HG03108 (cell line): ENCODE measurements around the gene PRRT4.

Experiments used
- ATAC-seq: cut with Tn5 transposase; IDR thresholded peaks from one replicate; pipeline ENCODE4 v1.9.1; 2021; ENCODE audit warnings: moderate library complexity; ENCODE audit not compliant: unreplicated experiment

Gene PRRT4

GRCh38 chr7:128376077-128376476 is 14.6 kb upstream of the PRRT4 start:
- no peak for ATAC-seq

- no peak for ATAC-seq
These were observed 12.6 kb upstream of the PRRT4 start for GRCh38 chr7:128374041-128374440.

- no peak for ATAC-seq
These were observed 12.1 kb upstream of the PRRT4 start for GRCh38 chr7:128373606-128374005.

GRCh38 chr7:128370491-128370890 is 9.0 kb upstream of the PRRT4 start:
- no peak for ATAC-seq

- ATAC-seq: no peak
These were observed 5.5 kb upstream of the PRRT4 start for GRCh38 chr7:128366986-128367385.

GRCh38 chr7:128366300-128366699 is 4.8 kb upstream of the PRRT4 start:
- ATAC-seq: no peak

- ATAC-seq: no peak
These were observed 3.9 kb upstream of the PRRT4 start for GRCh38 chr7:128365432-128365831.

GRCh38 chr7:128364166-128364870 is 2.8 kb upstream of the PRRT4 start:
- ATAC-seq: no peak

GRCh38 chr7:128363261-128363721 is 1.8 kb upstream of the PRRT4 start:
- no peak for ATAC-seq

- no peak for ATAC-seq
These were observed 1.2 kb upstream of the PRRT4 start for GRCh38 chr7:128362670-128363069.

GRCh38 chr7:128360359-128360678 is 1.2 kb downstream of the PRRT4 start:
- ATAC-seq: no peak

- no peak for ATAC-seq
These were observed 1.6 kb downstream of the PRRT4 start for GRCh38 chr7:128359939-128360338.

GRCh38 chr7:128359336-128359735 is 2.2 kb downstream of the PRRT4 start:
- ATAC-seq: no peak

- no peak for ATAC-seq
These were observed 3.3 kb downstream of the PRRT4 start for GRCh38 chr7:128358233-128358632.

GRCh38 chr7:128357217-128357613 is 4.3 kb downstream of the PRRT4 start:
- no peak for ATAC-seq

GRCh38 chr7:128356546-128357216 is 4.8 kb downstream of the PRRT4 start:
- no peak for ATAC-seq

- ATAC-seq: no peak
These were observed 7.9 kb downstream of the PRRT4 start for GRCh38 chr7:128353610-128354009.

- ATAC-seq: no peak
These were observed 8.3 kb downstream of the PRRT4 start for GRCh38 chr7:128353189-128353588.

- no peak for ATAC-seq
These were observed 8.9 kb downstream of the PRRT4 start for GRCh38 chr7:128352636-128353035.

GRCh38 chr7:128352153-128352537 is 9.3 kb downstream of the PRRT4 start:
- no peak for ATAC-seq

- ATAC-seq: no peak
These were observed 10.0 kb downstream of the PRRT4 start for GRCh38 chr7:128351296-128352152.
